HepG2 (cell line): Measurements from ENCODE around the gene GMPPA. TPM values are rescaled to one million over a fixed set of nuclear protein-coding genes. Genes with fewer than 3 reads are reported as not detected.

Experiments
- ARID2 ChIP-seq: sonication (generic); formaldehyde crosslinking; IDR thresholded peaks from 2 replicates; pipeline ENCODE4 v1.8.1; 2022; ENCODE audit warnings: mild to moderate bottlenecking, missing genetic modification reagents, borderline replicate concordance
- EZH2 ChIP-seq: conservative IDR thresholded peaks from 2 replicates; pipeline ENCODE4 v1.6.1; 2012; ENCODE audit warnings: mild to moderate bottlenecking, low read depth, low read length, moderate library complexity
- FIP1L1 ChIP-seq: fragments of 200-400 bp; formaldehyde crosslinking; IDR thresholded peaks from 2 replicates; pipeline ENCODE4 v1.6.1; 2018; ENCODE audit warnings: low read depth, mild to moderate bottlenecking, low read length, moderate library complexity, borderline replicate concordance; ENCODE audit not compliant: insufficient read depth
- FOXA3 ChIP-seq: IDR thresholded peaks from 2 replicates; pipeline ENCODE4 v1.6.1; 2016; ENCODE audit warnings: missing genetic modification reagents, missing compliant biosample characterization
- GATAD1 ChIP-seq: IDR thresholded peaks from 2 replicates; pipeline ENCODE4 v1.6.1; 2016; ENCODE audit warnings: missing genetic modification reagents, missing compliant biosample characterization
- MTA3 ChIP-seq: sonication (generic); formaldehyde crosslinking; IDR thresholded peaks from 2 replicates; pipeline ENCODE4 v1.4.0; 2020; ENCODE audit warnings: missing genetic modification reagents
- MXD3 ChIP-seq: IDR thresholded peaks from 2 replicates; pipeline ENCODE4 v1.6.1; 2016; ENCODE audit warnings: mild to moderate bottlenecking, missing biosample characterization, missing genetic modification reagents
- TFDP2 ChIP-seq: sonication (generic); formaldehyde crosslinking; IDR thresholded peaks from 2 replicates; pipeline ENCODE4 v1.4.0; 2020; ENCODE audit warnings: missing genetic modification reagents
- THAP8 ChIP-seq: sonication (generic); formaldehyde crosslinking; IDR thresholded peaks from 2 replicates; pipeline ENCODE4 v1.5.1; 2020; ENCODE audit warnings: missing genetic modification reagents, mild to moderate bottlenecking, borderline replicate concordance
- UBTF ChIP-seq: sonication (generic); formaldehyde crosslinking; IDR thresholded peaks from 2 replicates; pipeline ENCODE4 v1.4.0; 2020; ENCODE audit warnings: mild to moderate bottlenecking, missing genetic modification reagents
- ZMYM3 ChIP-seq: sonication (generic); formaldehyde crosslinking; IDR thresholded peaks from 2 replicates; pipeline ENCODE4 v1.5.1; 2020; ENCODE audit warnings: mild to moderate bottlenecking, missing genetic modification reagents
- ZNF451 ChIP-seq: sonication (generic); formaldehyde crosslinking; IDR thresholded peaks from 2 replicates; pipeline ENCODE4 v1.5.0; 2020; ENCODE audit warnings: mild to moderate bottlenecking, missing genetic modification reagents
- ZNF570 ChIP-seq: sonication (generic); formaldehyde crosslinking; IDR thresholded peaks from 2 replicates; pipeline ENCODE4 v1.4.0; 2020; ENCODE audit warnings: mild to moderate bottlenecking, missing genetic modification reagents, borderline replicate concordance
- ZNF772 ChIP-seq: sonication (generic); formaldehyde crosslinking; IDR thresholded peaks from 2 replicates; pipeline ENCODE4 v1.5.0; 2020; ENCODE audit warnings: mild to moderate bottlenecking, missing genetic modification reagents
- ZNF777 ChIP-seq: sonication (generic); formaldehyde crosslinking; IDR thresholded peaks from 2 replicates; pipeline ENCODE4 v1.4.0; 2020; ENCODE audit warnings: missing genetic modification reagents
- polyA plus RNA-seq, 8 experiments: library from polyadenylated mRNA; depleted of rRNA in 3 of 8; stranded (reverse) in 7 of 8; unstranded in 1 of 8; fragments of >200 nt; fragmentation: Illumina TruSeq in 4 of 8; extraction: Trizol in 4 of 8; gene quantifications; 2 replicates each; pipeline versions ENCODE4 v1.2.1 to v1.2.3, GENCODE V29; 2011 to 2016; ENCODE audit warnings: low read depth in 4 of 8, missing spikeins in 1 of 8, mixed read lengths in 1 of 8; ENCODE audit not compliant: insufficient read depth in 1 of 8
- total RNA-seq, 5 experiments: library from RNA; depleted of rRNA; stranded (reverse); fragments of >200 nt; fragmentation: Illumina TruSeq; extraction: Trizol; gene quantifications; 2 replicates each; pipeline ENCODE4 v1.2.3, GENCODE V29; 2016; ENCODE audit warnings: low read depth in 1 of 5

Gene GMPPA
- total and polyA plus RNA-seq, 2 of the 13 experiments (the other 11 are each of a cell fraction or from before 2014, with no cell fraction given), result 81.1 to 106 TPM

- TF ChIP-seq EZH2 (peak; percentile 99), THAP8 (CRISPR knock-in tag) (0 out of 2 replicates have a peak, but pooled peaks have one; percentile 36), FOXA3 (CRISPR knock-in tag) (no peak), UBTF (peak; percentile 64; the same call in 1 of the 2 replicates), ZNF777 (peak; percentile 72), ARID2 (CRISPR knock-in tag) (no peak), MTA3 (CRISPR knock-in tag) (no peak), ZNF772 (CRISPR knock-in tag) (no peak), ZNF451 (CRISPR knock-in tag) (0 out of 2 replicates have a peak, but pooled peaks have one; percentile 40), ZMYM3 (CRISPR knock-in tag) (no peak), GATAD1 (no peak), MXD3 (no peak), FIP1L1 (no peak), TFDP2 (CRISPR knock-in tag) (no peak), ZNF570 (CRISPR knock-in tag) (no peak)
Observed at GRCh38 chr2:219484343-219485200, 14.1 kb upstream of the GMPPA start (continued).
